Breast epithelium (tissue), 3 donors: ENCODE measurements around the gene GNMT.

Experiments used
- CTCF ChIP-seq, 3 donors: fragments of 450-650 bp; IDR thresholded peaks; one replicate each; pipeline ENCODE4 v1.5.1; 2016 to 2017; ENCODE audit warnings: antibody characterized with exemption in 3 of 3, mild to moderate bottlenecking in 3 of 3, moderate library complexity in 3 of 3
- POLR2A ChIP-seq: fragments of 450-650 bp; IDR thresholded peaks from one replicate; pipeline ENCODE4 v1.6.1; 2016; ENCODE audit warnings: antibody characterized with exemption, mild to moderate bottlenecking, moderate library complexity
- POLR2AphosphoS5 ChIP-seq, 3 donors: sonication (generic); formaldehyde crosslinking; IDR thresholded peaks; one replicate each; pipeline ENCODE4 v1.6.1; 2017; ENCODE audit warnings: antibody characterized with exemption in 3 of 3

- no peak for TF ChIP-seq CTCF (IDR thresholded peaks at IDR 0.05)
- TF ChIP-seq POLR2AphosphoS5 (IDR thresholded peaks at IDR 0.05): no peak
- no peak for TF ChIP-seq POLR2A
Observed at GRCh38 chr6:42966571-42966970, 6.0 kb downstream of the GNMT start.
